K562 (cell line): ENCODE measurements around the gene IL12RB1. TPM values are rescaled to one million over a fixed set of nuclear protein-coding genes. Genes with fewer than 3 reads are reported as not detected.
A peak's percentile ranks its signal among the peaks of the same experiment; 100 is the strongest.

Experiments used
- DACH1 ChIP-seq: fragments of 450-650 bp; IDR thresholded peaks from 2 replicates; pipeline ENCODE4 v1.6.1; 2018; ENCODE audit not compliant: partially characterized antibody
- EZH2 ChIP-seq: IDR thresholded peaks from 2 replicates; pipeline ENCODE4 v1.6.1; 2012; ENCODE audit warnings: low read depth, mild to moderate bottlenecking, inconsistent platforms, low read length, borderline replicate concordance
- FOXJ2 ChIP-seq: fragments of 200-800 bp; sonication (Bioruptor generic); IDR thresholded peaks from 2 replicates; pipeline ENCODE4 v1.6.1; 2016; ENCODE audit warnings: missing genetic modification characterization, missing compliant biosample characterization
- KDM1A ChIP-seq, 2 experiments: fragments of 450-650 bp; IDR thresholded peaks; 2 replicates each; pipeline ENCODE4 v1.6.1; 2016; ENCODE audit warnings: mild to moderate bottlenecking in 2 of 2
- PPARD ChIP-seq: fragments of 250-450 bp; sonication (Bioruptor Pico); IDR thresholded peaks from 2 replicates; pipeline ENCODE4 v1.8.0; 2022; ENCODE audit warnings: inconsistent platforms, mild to moderate bottlenecking, moderate library complexity
- RCOR1 ChIP-seq, 2 experiments: IDR thresholded peaks; 2 replicates each; pipeline ENCODE4 v1.6.1; 2012; ENCODE audit warnings: low read depth in 2 of 2, low read length in 2 of 2, borderline replicate concordance in 1 of 2, improper control_type of control experiment in 1 of 2
- ZBTB2 ChIP-seq: fragments of 450-650 bp; IDR thresholded peaks from 2 replicates; pipeline ENCODE4 v1.6.1; 2016; ENCODE audit warnings: antibody characterized with exemption
- polyA plus RNA-seq, 8 experiments: library from polyadenylated mRNA; depleted of rRNA in 4 of 8; stranded (reverse) in 5 of 8; unstranded in 3 of 8; fragments of >200 nt; fragmentation: Nextera tagmentation in 2 of 8; fragmentation: Illumina TruSeq in 1 of 8; extraction: Ambion mirVana in 2 of 8; extraction: Trizol in 1 of 8; gene quantifications; 2 replicates each; pipeline versions ENCODE4 v1.2.1 to v1.2.3, GENCODE V29; 2011 to 2014; ENCODE audit warnings: inconsistent platforms in 1 of 8, missing spikeins in 1 of 8
- total RNA-seq, 7 experiments: library from RNA; depleted of rRNA in 6 of 7; stranded (reverse); fragments of >200 nt in 6 of 7; fragmentation: Illumina TruSeq in 2 of 7; extraction: Trizol in 2 of 7; gene quantifications; 2 replicates each; pipeline versions ENCODE4 v1.2.1 to v1.2.3, GENCODE V29; 2011 to 2021; ENCODE audit warnings: low replicate concordance in 1 of 7
- TF ChIP-seq, protein P1 (sequence below): sonication (generic); formaldehyde crosslinking; IDR thresholded peaks from 2 replicates; pipeline ENCODE4 v1.9.0; 2022; ENCODE audit warnings: mild to moderate bottlenecking, missing genetic modification reagents
- TF ChIP-seq, protein P2 (sequence below): IDR thresholded peaks from 2 replicates; pipeline ENCODE4 v1.6.1; 2011; ENCODE audit not compliant: insufficient read length; ENCODE audit errors: extremely low read depth

Gene IL12RB1
- total and polyA plus RNA-seq, 9 of the 15 experiments (the other 6 are each of a cell fraction or from before 2014, with no cell fraction given) = 0.04 to 0.07 (median 0.06) TPM; not detected in 5

- TF ChIP-seq, protein P1, sequence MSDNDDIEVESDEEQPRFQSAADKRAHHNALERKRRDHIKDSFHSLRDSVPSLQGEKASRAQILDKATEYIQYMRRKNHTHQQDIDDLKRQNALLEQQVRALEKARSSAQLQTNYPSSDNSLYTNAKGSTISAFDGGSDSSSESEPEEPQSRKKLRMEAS (CRISPR knock-in tag) = no peak
- TF ChIP-seq KDM1A (IDR thresholded peaks at IDR 0.05) = peak; percentile 71 to 80
- TF ChIP-seq, protein P2, sequence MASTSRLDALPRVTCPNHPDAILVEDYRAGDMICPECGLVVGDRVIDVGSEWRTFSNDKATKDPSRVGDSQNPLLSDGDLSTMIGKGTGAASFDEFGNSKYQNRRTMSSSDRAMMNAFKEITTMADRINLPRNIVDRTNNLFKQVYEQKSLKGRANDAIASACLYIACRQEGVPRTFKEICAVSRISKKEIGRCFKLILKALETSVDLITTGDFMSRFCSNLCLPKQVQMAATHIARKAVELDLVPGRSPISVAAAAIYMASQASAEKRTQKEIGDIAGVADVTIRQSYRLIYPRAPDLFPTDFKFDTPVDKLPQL = no peak
- TF ChIP-seq RCOR1 (IDR thresholded peaks at IDR 0.05; ENCODE audit: borderline replicate concordance in 1 of 2, low read depth in 2 of 2, low read length in 2 of 2) = 0 out of 4 replicates have a peak, but pooled peaks of 1 of the 2 experiments have one; percentile 23
- TF ChIP-seq FOXJ2 (tag) = no peak
- TF ChIP-seq ZBTB2 = no peak
- no peak for TF ChIP-seq PPARD (CRISPR knock-in tag)
- TF ChIP-seq DACH1 = no peak
- TF ChIP-seq EZH2 = no peak
Measured at GRCh38 chr19:18099623-18099995, 12.9 kb upstream of the IL12RB1 start (continued).
